Measurements from ENCODE around the gene CD72.

The CD72 gene, protein sequence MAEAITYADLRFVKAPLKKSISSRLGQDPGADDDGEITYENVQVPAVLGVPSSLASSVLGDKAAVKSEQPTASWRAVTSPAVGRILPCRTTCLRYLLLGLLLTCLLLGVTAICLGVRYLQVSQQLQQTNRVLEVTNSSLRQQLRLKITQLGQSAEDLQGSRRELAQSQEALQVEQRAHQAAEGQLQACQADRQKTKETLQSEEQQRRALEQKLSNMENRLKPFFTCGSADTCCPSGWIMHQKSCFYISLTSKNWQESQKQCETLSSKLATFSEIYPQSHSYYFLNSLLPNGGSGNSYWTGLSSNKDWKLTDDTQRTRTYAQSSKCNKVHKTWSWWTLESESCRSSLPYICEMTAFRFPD

DNA sequence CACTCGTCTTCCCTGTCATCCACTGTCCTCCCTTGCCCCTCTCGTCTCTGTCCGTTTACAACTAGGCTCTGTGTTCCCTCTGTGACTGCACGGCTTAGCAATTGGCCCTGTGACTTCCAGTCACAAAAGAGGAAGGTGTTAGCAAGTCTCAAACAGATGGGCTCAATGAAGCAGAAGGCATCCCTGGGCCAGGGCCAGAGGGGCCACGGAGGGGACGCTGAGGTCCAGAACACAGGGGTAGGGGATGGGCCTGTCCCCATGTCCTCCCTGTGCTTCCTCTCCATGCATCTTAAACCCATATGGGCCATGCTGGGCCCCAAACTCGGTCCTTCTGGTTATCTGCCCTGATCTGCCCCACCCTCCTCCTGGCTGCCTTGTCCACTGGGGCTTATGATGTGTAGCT lies at the start of gene CD72:
Gene CD72, minus strand, starts transcription at position 89 of the 403 bp plus-strand sequence. CDS start 110 bp downstream, outside the sequence.
- DNase-seq (ENCODE audit: low read depth) = no peak

DNA sequence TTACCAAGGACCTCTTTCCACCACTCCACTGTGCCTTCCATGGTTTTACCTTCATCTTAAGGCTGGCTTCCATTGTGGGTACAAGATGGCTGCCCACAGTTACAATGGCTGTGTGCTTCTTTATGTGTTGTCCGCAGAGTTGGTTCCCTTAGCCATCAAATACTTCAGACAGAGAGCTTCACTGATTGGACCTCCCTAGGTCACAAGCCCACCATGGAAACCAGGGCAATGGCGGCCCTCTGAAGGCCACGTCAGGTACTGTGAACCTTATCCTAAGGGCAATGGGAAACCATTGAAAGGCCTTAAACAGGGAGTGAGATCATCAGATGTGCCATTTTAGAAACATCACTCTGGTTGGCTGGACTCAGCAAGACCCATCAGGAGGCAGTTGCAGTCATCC lies 49.7 kb upstream of the CD72 start:
- no peak for DNase-seq (ENCODE audit: low read depth)

DNA sequence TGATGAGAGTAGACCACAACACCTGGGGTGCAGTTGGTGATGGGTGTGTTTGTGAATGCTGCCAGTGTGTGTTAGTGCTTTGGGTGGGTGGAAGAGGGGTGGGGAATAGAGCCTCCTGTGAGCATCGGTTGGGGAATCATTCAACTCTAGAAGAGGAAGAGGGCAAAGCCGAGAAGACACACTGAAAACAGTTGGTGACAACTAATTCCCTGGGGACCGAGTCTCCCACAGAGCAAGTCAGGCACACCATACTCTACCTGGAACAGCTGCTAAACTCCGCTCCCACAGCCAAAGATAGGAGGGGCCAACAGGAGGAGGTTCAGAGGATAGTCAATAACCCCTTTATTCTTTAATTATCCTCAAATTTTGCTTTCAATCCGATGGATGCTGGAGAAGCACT lies 48.3 kb upstream of the CD72 start:
- no peak for DNase-seq (ENCODE audit: low read depth)

DNA sequence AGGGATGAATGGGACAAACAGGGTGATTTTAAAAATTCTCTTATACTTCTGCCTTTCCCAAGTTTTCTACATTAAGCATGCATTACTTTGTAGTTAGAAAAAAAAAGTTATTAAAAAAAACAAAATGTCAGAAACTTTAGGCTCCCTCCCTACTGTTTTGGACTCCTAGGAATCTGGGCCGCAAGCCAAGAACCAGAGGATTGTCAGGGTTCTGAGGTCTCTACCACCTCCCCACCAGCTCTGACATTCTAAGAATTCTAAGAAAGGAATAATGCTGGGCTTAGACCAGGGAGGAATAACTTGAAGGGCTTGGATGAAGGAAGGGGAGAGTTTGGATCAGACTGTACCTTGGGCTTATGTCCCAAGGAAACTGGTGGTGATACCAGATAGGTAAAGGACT lies 47.8 kb upstream of the CD72 start:
- no peak for DNase-seq (ENCODE audit: low read depth)

DNA sequence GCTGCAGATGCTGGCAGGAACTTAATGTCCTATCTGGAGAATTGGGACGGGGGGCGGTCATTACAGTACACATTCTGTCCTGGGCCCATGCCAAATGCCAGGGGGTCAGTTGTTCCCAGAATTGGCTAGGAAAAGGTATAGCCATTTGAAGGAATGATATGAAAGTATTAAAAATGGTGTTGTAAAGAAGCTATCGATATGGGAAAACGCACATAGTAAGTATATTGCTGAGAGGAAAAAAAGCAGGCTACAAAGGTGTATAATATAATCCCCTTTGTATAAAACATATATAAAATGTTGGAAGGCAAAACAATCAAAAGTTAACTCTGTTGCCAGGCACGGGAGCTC lies 47.2 kb upstream of the CD72 start:
- no peak for DNase-seq (ENCODE audit: low read depth)

DNA sequence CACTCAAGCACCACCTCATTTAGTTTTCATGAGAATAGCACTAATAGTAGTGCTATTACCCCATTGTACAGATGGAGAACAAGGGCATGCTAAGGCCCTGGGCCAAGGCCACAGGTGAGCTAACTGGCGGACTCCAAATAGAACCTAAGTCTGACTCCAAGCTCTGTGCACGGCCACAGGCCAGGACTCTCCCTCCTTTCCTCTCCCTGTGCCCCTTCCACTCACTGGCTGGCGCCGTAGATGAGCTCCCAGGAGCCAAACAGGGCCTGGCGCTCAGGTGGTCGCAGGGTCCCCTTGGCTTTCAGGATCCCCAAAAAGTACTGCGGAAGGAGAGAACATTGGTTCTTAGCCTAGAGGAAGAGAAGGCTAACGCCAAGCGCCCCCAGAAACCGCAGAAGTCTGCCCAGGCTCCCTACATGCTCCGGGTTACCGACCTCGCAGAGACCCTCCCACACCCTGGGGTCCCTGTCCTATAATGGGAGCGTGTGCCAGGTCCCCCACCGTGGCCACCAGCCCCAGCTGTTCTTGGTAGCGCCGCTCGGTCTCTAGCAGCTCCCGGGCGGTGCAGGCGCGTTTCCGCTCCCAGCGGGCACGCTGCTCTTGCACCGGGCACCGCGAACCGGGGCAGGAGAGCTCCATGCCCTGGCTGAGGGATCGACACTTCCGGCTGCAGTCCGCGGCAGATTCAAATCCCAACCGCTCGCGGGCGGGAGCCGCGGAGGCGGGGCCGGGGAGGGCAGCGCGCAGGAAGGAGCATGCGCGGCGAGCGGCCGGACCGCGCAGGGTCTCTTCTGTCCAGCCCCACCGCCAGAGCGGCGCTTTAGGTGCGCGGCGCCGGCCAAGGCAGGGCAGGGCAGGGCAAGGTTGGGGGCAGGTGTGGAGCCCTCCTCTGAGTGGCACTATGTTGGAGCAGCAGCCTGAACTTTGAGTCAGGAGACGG lies 46.6 kb upstream of the CD72 start, which contains the start of gene ARHGEF39:
Gene ARHGEF39, minus strand, starts transcription at position 665 of the 940 bp plus-strand sequence. Its CDS starts 26 bp downstream, at position 639.
- DNase-seq (ENCODE audit: low read depth) = peak; percentile 31

DNA sequence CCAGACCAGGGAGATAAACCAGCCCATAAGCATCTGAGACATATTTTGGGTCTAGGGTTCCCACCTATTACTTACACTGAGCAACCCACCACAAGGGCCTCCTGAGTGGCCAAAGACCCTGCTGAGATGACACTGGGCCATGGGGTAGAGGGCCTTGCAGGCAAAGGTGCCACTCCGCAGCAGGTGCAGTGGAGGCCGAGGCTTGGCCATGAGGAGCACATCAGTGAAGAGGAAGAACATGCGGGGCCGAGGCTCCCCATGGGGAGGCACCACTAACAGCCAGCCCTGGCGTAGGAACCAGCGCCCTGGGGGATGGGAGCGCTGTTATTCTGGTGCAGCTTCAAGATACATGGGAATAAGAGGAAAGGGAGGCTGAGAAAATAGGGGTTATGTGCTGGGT lies 44.2 kb upstream of the CD72 start:
- no peak for DNase-seq (ENCODE audit: low read depth)

DNA sequence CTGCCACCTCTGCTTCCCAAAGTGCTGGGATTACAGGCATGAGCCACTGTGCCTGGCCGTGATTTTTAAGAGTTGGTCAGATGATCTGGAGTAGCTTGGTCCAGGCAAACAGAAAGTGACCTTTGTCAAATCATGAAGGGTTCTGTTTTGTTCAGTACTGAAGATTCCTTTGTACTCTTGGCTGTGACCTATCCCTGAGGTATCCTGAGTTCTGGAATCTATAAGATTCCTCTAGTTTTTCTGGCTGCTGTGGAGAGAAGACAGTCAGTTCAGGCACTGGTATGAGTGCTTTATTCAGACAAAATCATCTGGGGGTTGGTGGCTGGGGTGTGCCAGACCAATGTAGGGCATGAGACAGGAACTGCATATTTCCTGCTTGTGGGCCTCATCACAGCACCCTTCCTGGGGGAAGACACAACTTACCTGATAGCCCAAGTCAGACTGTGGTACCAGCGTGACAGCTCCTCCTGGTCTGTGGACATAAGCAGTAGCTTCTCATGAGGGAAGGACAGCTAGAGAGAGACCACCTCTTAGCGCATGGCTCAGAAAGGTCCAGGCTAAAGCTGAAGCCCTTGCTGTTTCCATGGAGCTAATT lies 43.6 kb upstream of the CD72 start:
- no peak for DNase-seq (ENCODE audit: low read depth)

DNA sequence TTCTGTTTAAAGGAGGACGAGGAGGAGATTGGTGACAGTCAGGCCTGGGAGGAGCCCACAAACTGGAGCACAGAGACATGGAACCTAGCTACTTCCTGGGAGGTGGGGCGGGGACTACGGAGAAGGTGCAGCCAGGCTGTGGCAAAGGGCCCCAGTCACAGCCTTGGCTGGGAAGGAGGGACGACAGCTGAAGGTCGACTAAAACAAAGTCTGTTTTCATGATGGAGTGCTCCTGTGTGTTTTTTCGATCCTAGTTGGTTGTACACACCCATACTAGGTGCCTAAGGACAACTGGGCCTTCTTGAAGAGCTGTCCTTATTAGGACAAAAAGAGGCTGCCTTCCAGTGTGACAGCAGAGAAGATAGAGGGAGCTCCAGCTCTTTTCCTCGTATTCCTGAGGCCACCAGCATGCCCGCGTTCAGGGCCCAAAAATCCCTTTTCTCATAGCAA lies 42.8 kb upstream of the CD72 start:
- DNase-seq (ENCODE audit: low read depth) = no peak

DNA sequence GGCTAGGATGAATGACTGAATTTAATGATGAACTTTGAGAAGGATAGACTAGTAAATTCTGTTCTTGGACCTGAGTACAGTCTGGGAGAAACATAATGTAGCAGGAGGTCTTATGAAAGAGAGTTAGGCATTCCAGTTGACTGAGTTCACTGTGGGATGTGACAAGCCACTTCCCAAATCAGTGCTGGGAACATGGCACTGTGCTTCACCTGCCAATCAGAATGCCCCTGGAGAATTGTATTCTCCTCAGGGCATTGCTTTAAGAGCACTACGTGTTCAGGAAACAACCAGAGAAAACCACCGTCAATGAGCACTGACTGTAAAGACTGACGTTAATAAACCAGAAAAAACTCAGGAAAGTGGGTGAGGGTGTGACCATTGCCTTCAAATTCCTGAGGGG lies 41.1 kb upstream of the CD72 start:
- no peak for DNase-seq (ENCODE audit: low read depth)

DNA sequence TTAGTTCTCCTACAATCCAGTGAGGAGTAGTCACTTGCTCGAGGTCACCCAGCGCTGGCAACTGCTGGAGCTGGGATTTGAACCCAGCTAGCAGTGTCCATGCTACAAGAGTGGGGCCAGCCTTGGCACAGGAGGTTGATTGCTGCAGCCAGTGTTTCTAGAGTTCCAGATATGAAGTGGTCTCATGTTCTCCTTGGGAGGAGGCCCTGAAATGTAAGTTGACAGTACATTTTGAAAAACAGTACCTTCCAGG lies 40.7 kb upstream of the CD72 start:
- DNase-seq (ENCODE audit: low read depth) = no peak

DNA sequence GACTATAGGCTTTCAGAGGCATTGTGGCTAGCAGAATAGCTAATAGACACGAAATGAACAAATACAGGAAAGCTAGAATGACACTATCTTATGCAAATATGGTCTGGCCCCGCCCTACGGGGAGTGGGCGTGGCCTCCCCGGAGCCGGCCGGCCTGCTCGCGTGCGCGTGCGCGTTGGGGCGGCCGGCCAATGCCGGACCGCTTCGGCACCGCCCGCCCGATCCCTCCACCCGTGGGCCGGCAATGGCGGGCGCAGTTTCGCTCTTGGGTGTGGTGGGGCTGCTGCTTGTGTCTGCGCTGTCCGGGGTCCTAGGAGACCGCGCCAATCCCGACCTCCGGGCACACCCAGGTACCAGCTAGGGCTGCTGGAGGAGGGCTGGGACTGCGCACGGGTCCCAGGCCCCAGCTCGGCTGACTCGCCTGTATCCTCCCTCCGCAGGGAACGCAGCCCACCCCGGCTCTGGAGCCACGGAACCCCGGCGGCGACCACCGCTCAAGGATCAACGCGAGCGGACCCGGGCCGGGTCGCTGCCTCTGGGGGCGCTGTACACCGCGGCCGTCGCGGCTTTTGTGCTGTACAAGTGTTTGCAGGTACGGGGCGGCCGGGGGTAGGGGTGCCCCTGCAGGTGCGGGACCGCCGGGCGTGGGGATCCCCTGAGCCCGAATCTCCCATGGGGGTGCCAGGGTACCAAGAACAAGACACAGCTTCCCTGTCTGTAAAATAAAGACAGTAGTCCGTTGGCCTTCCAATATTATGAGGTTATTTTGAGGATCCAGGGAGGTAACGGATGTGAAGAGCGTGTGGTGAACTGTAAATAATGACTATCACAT lies 40.1 kb upstream of the CD72 start, which contains the start of gene CCDC107:
Gene CCDC107, plus strand, starts transcription at position 156 of the 831 bp plus-strand sequence. Its CDS starts 88 bp downstream, at position 244.
- peak; percentile 70 for DNase-seq (ENCODE audit: low read depth)

DNA sequence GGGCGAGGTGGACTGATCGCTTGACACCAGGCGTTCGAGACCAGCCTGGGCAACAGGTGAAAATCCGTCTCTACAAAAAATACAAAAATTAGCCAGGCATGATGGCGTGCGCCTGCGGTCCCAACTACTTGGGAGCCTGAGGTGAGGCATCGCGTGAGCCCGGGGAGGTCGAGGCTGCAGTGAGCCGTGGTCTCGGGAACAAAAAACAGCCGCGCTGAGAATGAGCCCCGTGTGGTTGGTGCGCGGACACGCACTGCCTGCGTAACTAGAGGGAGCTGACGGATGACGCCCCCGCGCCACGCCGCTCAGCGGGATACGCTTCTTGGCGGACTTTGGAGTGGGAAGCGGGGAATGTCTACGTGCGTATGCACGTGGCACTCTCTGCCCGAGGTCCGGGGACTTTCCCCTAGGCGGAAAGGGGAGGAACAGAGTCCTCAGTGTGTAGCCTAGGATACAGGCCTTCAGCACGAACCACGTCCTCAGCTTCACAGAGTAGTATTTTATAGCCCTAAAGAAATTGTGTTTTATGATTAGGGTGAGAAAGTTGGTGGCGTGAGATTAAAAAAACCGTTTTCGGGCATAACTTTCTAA lies 39.4 kb upstream of the CD72 start, which contains the start of gene RMRP:
Gene RMRP, minus strand, starts transcription at position 474 of the 591 bp plus-strand sequence.
- DNase-seq (ENCODE audit: low read depth) = peak; percentile 95

DNA sequence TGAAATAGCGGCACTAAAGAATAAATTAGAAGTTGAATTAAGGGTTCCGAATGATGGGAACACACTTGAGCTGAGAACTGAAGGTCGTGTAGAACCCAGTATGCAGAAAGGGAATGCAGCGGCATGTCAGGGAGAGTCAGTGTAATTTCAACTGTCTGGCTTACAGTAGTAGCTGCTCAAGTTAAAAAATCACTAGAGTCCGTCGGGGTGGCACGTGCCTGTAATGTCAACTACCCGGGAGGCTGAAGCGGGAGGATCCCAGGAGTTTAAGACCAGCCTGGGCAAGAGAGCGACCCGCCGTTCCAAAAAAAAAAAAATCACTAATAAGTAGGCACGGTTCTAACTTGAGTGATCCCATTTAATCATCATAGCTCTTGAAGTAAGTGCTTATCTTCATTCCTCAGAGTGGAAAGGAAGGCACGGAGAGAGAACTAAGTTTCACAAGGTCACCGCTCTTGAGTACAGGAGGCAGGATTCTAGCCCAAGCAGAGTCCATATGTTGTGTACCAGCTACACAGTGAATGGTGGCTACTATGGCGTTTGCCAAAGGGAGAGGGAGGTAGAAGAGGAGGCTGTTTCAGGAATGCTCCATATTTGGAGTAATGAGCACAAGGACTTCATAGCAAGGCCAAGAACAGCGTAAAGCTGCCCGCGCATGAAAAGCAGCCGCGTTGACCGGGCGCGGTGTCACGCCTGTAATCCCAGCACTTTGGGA lies 38.8 kb upstream of the CD72 start:
- DNase-seq (ENCODE audit: low read depth) = no peak

DNA sequence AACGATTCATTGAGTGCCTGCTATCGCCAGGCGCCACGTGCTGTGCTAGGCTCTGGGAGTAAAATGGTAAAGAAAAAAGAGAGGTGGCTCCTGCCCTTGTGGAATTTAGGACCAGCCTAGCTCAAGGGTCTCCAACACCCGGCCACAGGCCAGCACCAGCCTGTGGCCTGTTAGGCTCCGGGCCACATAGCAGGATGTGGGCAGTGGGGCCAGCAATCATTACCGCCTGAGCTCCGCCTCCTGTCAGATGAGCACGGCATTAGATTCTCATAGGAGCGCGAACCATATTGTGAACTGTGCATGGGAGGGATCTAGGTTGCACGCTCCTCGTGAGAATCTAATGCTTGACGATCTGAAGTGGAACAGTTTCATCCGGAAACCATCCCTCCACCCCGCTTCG lies 38.1 kb upstream of the CD72 start:
- no peak for DNase-seq (ENCODE audit: low read depth)

DNA sequence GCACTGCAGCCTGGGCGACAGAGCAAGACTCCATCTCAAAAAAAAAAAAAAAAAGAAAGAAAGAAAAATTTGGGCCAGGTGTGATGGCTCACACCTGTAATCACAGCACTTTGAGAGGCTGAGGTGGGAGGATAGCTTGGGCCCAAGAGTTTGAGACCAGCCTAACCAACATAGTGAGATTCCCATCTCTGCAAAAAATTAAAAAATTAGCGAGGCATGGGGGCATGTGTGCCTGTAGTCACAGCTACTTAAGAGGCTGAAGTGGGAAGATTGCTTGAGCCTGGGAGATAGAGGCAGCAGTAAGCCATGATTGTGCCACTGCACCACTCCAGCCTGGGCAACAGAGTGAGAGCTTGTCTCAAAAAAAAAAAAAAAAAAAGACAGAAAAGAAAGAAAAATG lies 35.4 kb upstream of the CD72 start:
- DNase-seq (ENCODE audit: low read depth) = no peak

DNA sequence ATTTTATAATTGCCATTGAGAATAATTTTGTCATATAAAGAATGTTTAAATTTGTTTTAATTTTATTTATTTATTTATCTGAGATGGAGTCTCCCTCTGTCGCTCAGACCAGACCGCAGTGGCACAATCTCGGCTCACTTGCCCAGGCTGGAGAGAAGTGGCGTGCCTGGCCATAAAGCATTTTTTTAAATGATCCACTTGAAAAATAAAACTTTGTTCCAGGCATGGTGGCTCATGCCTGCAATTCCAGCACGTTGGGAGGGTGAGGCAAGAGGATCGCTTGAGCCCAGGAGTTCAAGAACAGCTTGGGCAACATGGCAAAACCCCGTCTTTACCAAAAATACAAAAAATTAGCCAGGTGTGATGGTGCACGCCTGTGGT lies 34.6 kb upstream of the CD72 start:
- no peak for DNase-seq (ENCODE audit: low read depth)

DNA sequence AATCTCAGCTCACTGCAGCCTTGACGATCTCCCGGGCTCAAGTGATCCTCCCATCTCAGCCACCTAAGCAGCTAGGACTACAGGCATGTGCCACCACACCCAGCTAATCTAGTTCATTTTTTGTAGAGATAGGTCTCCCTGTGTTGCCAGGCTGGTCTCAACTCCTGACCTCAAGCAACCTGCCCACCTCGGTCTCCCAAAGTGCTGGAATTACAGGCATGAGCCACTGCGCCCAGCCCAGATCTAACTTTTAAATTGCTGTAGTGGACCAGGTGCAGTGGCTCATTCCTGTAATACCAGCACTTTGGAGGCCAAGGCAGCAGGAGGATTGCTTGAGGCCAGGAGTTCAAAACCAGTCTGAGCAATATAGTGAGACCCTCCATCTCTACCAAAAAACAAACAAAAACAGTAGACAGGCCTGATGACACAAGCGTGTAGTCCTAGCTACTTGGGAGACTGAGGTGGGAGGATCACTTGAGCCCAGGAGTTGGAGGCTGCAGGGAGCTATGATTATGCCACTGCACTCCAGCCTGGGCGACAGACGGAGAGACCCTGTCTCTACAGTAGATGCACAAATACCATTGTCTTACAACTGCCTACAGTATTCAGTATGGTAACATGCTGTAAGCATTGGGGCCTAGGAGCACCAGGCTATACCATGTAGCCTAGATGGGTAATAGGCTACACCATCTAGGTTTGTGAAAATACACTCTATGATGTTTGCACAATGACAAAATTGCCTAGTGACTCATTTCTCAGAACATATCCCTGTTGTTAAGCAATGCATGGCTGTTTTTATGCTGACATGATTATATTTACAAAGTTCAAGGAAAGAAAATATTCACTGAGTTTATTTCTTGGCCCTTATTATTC lies 34.0 kb upstream of the CD72 start:
- no peak for DNase-seq (ENCODE audit: low read depth)

DNA sequence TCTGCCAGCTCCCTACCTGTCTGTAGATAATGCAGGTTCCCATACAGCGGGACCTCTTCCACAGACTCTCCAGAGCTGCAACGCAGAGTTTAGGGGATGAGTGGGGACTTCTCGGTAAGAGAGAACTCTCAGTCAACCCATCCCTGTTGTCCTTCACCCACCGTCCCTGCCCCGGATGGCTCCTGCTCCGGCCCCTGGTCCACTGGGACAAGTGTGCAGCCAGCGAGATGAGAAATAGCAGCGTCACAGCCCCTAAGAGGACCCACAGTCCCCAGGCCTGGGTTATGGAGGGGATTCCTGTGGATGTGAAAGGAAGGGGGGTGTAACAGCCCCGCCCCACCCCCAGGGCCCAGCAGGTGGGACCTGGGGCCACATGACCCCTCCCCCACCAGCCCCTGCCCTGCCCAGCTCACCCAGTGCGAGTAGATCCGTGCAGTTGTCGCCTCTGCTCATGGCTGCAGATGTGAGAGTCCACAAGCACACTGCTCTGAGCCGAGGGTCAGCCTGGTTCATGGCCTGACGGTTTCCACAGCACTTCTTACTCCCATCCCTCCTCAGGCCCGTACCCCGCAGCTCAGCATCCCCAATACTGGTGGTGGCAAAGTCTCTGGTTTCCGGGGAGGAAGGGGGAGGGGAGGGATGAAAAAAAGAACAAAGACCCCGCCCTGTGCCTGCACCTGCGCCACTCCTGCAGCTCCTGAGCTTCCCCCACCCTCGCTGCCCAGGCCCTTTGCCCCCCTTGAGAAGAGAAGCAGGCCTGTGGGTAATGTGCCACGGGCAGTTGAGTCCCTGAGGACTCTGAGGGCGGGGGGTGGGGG lies 32.3 kb upstream of the CD72 start, which contains the start of gene SIT1:
Gene SIT1, minus strand, starts transcription at position 591 of the 818 bp plus-strand sequence. Its CDS starts 78 bp downstream, at position 513.
- DNase-seq (ENCODE audit: low read depth) = no peak

Measured in stimulated activated CD4-positive, alpha-beta T cell treated with anti-CD3 and anti-CD28 coated beads, Interleukin-2, amount 100 ng/mL, for 4 hours (primary cell).